Gastroesophageal sphincter (tissue), 3 donors: ENCODE measurements around the gene BIK.

Experiments used
- POLR2A ChIP-seq, 2 donors: fragments of 450-650 bp; IDR thresholded peaks; one replicate each; pipeline ENCODE4 v1.6.1; 2017; ENCODE audit warnings: antibody characterized with exemption in 2 of 2, mild to moderate bottlenecking in 2 of 2, moderate library complexity in 1 of 2
- TF ChIP-seq, protein P1 (sequence below), 4 experiments: fragments of 200-600 bp in 2 of 4; fragments of 450-650 bp in 2 of 4; sonication (generic) in 1 of 4; IDR thresholded peaks; one replicate each; pipeline ENCODE4 v1.5.1; 2017 to 2019; ENCODE audit warnings: antibody characterized with exemption in 4 of 4, mild to moderate bottlenecking in 2 of 4, moderate library complexity in 2 of 4

DNA sequence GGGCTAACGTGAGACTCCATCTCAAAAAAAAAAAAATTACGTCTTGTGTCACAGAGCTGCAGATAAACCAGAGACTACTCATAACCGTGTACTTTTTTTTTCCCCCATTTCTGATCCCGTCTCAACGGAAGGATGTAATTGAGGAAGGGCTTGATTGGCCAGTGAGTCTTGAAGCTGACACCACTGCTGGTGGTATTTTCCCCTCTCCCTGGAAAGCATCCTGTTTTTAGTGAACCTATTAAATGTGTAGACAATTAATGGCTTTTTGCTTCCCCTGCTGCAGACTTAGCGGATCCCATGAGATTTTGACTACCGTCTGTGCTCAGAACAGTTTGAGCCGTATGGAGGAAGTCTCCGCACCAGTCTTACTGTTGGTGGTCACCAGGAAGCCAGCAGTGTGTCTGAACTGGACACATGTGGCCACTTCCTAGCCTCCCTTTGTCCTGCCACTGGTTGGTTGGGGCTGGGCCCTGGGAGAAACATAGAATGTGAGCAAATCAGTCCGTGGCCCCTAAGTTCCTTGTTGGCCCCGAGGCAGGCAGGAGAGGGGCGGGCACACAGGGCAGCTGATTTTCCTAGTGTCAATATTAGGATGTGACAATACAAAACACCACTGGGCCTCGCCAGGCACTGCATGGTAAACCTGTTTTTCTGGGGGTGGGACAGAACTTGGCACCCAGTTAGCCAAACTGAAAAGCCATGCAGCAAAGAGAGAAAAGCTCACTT lies 3.1 kb downstream of the BIK start:
- TF ChIP-seq, protein P1, sequence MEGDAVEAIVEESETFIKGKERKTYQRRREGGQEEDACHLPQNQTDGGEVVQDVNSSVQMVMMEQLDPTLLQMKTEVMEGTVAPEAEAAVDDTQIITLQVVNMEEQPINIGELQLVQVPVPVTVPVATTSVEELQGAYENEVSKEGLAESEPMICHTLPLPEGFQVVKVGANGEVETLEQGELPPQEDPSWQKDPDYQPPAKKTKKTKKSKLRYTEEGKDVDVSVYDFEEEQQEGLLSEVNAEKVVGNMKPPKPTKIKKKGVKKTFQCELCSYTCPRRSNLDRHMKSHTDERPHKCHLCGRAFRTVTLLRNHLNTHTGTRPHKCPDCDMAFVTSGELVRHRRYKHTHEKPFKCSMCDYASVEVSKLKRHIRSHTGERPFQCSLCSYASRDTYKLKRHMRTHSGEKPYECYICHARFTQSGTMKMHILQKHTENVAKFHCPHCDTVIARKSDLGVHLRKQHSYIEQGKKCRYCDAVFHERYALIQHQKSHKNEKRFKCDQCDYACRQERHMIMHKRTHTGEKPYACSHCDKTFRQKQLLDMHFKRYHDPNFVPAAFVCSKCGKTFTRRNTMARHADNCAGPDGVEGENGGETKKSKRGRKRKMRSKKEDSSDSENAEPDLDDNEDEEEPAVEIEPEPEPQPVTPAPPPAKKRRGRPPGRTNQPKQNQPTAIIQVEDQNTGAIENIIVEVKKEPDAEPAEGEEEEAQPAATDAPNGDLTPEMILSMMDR (IDR thresholded peaks at IDR 0.05) = no peak
- TF ChIP-seq POLR2A (IDR thresholded peaks at IDR 0.05) = no peak
